Suprapubic skin (tissue), 3 donors: ENCODE measurements around the gene STOML1.

Experiments used
- CTCF ChIP-seq, 2 donors: fragments of 200-600 bp in 1 of 2; fragments of 450-650 bp in 1 of 2; sonication (generic) in 1 of 2; IDR thresholded peaks; one replicate each; pipeline ENCODE4 v1.5.1; 2016 to 2019; ENCODE audit warnings: antibody characterized with exemption in 2 of 2, mild to moderate bottlenecking in 1 of 2, moderate library complexity in 1 of 2
- POLR2AphosphoS5 ChIP-seq, 3 donors: sonication (generic); formaldehyde crosslinking; IDR thresholded peaks; one replicate each; pipeline ENCODE4 v1.6.1; 2017; ENCODE audit warnings: antibody characterized with exemption in 3 of 3

- TF ChIP-seq CTCF (IDR thresholded peaks at IDR 0.05) (no peak), POLR2AphosphoS5 (IDR thresholded peaks at IDR 0.05) (no peak)
Observed at GRCh38 chr15:73930371-73930770, 61.7 kb downstream of the STOML1 start.
